Activated naive CD4-positive, alpha-beta T cell treated with Interleukin-2 at 50 U/mL for 16 hours (primary cell): ENCODE measurements around the gene PLOD2.

Experiments used
- DNase-seq: peaks from one replicate; pipeline ENCODE4 v3.0.0-alpha.2; 2020

The PLOD2 gene

GRCh38 chr3:146035366-146035765 lies 125.6 kb downstream of the PLOD2 start:
- no peak for DNase-seq

GRCh38 chr3:146033950-146034349 lies 127.0 kb downstream of the PLOD2 start:
- DNase-seq: no peak

- DNase-seq: no peak
Observed at GRCh38 chr3:146026547-146026946, 134.4 kb downstream of the PLOD2 start.

GRCh38 chr3:146024260-146024659 lies 136.7 kb downstream of the PLOD2 start:
- DNase-seq: no peak

GRCh38 chr3:146020969-146021368 lies 140.0 kb downstream of the PLOD2 start:
- DNase-seq: no peak

- no peak for DNase-seq
Observed at GRCh38 chr3:146019508-146019907, 141.5 kb downstream of the PLOD2 start.
